ENCODE measurements around the gene PID1. TPM values are rescaled to one million over a fixed set of nuclear protein-coding genes. Genes with fewer than 3 reads are reported as not detected.

PID1 gene
- total RNA-seq, 1 donor from 2014 or later: 5.3 TPM

- no peak for TF ChIP-seq CTCF (IDR thresholded peaks at IDR 0.05; ENCODE audit: partially characterized antibody, unreplicated experiment)
- no peak for DNase-seq
- Mint-ChIP-seq H3K4me3 (ENCODE audit: unreplicated experiment) (no peak overlapping the region), H3K27ac (ENCODE audit: unreplicated experiment) (no peak overlapping the region), H3K4me1 (ENCODE audit: low read depth, unreplicated experiment) (peaks cover 1% of the 10 kb centered on the region), H3K9me3 (ENCODE audit: unreplicated experiment) (no peaks in the 10 kb centered on the region), H3K27me3 (ENCODE audit: unreplicated experiment) (no peaks in the 10 kb centered on the region), H3K36me3 (ENCODE audit: unreplicated experiment) (no peaks in the 10 kb centered on the region)
Measured at GRCh38 chr2:229169751-229170150, 101.3 kb downstream of the PID1 start.

GRCh38 chr2:229164545-229165249, 106.4 kb downstream of the PID1 start:
- H3K36me3 Mint-ChIP-seq (ENCODE audit: unreplicated experiment): no peaks in the 10 kb centered on the region
- no peak for TF ChIP-seq CTCF (IDR thresholded peaks at IDR 0.05; ENCODE audit: partially characterized antibody, unreplicated experiment)

GRCh38 chr2:229163893-229164292, 107.2 kb downstream of the PID1 start:
- H3K27ac Mint-ChIP-seq (ENCODE audit: unreplicated experiment): no peak overlapping the region
- no peak overlapping the region for H3K4me3 Mint-ChIP-seq (ENCODE audit: unreplicated experiment)
- DNase-seq: no peak
- H3K36me3 Mint-ChIP-seq (ENCODE audit: unreplicated experiment): no peaks in the 10 kb centered on the region
- TF ChIP-seq CTCF (IDR thresholded peaks at IDR 0.05; ENCODE audit: partially characterized antibody, unreplicated experiment): no peak
- H3K4me1 Mint-ChIP-seq (ENCODE audit: low read depth, unreplicated experiment): peaks cover 7% of the 10 kb centered on the region
- peaks cover 2% of the 10 kb centered on the region for H3K27me3 Mint-ChIP-seq (ENCODE audit: unreplicated experiment)
- H3K9me3 Mint-ChIP-seq (ENCODE audit: unreplicated experiment): no peaks in the 10 kb centered on the region

More at GRCh38 chr2:229164545-229165249, 106.4 kb downstream of the PID1 start:
- no peak for DNase-seq
- no peak overlapping the region for H3K27ac Mint-ChIP-seq (ENCODE audit: unreplicated experiment)
- H3K9me3 Mint-ChIP-seq (ENCODE audit: unreplicated experiment): no peaks in the 10 kb centered on the region
- H3K27me3 Mint-ChIP-seq (ENCODE audit: unreplicated experiment): peaks cover 2% of the 10 kb centered on the region
- H3K4me1 Mint-ChIP-seq (ENCODE audit: low read depth, unreplicated experiment): peaks cover 8% of the 10 kb centered on the region
- no peak overlapping the region for H3K4me3 Mint-ChIP-seq (ENCODE audit: unreplicated experiment)

- Mint-ChIP-seq H3K9me3 (ENCODE audit: unreplicated experiment) (no peaks in the 10 kb centered on the region), H3K4me1 (ENCODE audit: low read depth, unreplicated experiment) (peaks cover 7% of the 10 kb centered on the region), H3K27ac (ENCODE audit: unreplicated experiment) (no peak overlapping the region), H3K27me3 (ENCODE audit: unreplicated experiment) (peaks cover 4% of the 10 kb centered on the region), H3K36me3 (ENCODE audit: unreplicated experiment) (no peaks in the 10 kb centered on the region), H3K4me3 (ENCODE audit: unreplicated experiment) (no peak overlapping the region)
- DNase-seq: no peak
- TF ChIP-seq CTCF (IDR thresholded peaks at IDR 0.05; ENCODE audit: partially characterized antibody, unreplicated experiment): no peak
Measured at GRCh38 chr2:229162015-229162414, 109.1 kb downstream of the PID1 start.

- no peak overlapping the region for H3K27ac Mint-ChIP-seq (ENCODE audit: unreplicated experiment)
- no peaks in the 10 kb centered on the region for H3K9me3 Mint-ChIP-seq (ENCODE audit: unreplicated experiment)
- TF ChIP-seq CTCF (IDR thresholded peaks at IDR 0.05; ENCODE audit: partially characterized antibody, unreplicated experiment): no peak
- DNase-seq: no peak
- no peak overlapping the region for H3K4me3 Mint-ChIP-seq (ENCODE audit: unreplicated experiment)
- peaks cover 7% of the 10 kb centered on the region for H3K4me1 Mint-ChIP-seq (ENCODE audit: low read depth, unreplicated experiment)
- peaks cover 4% of the 10 kb centered on the region for H3K27me3 Mint-ChIP-seq (ENCODE audit: unreplicated experiment)
- no peaks in the 10 kb centered on the region for H3K36me3 Mint-ChIP-seq (ENCODE audit: unreplicated experiment)
Measured at GRCh38 chr2:229160984-229161383, 110.1 kb downstream of the PID1 start.
